OCI-LY3 (cell line): ENCODE data around the gene EYS.
"Not testable (repeated sequence)": the region's sequence is repeated elsewhere in the genome, so short reads cannot be mapped to it uniquely, and the experiment has no call there.

ENCODE experiments used
- H2AFZ ChIP-seq: fragments of 200-600, 300-600 bp; shearing (Covaris generic); 2 replicates; pipeline ENCODE4 v1.6.0; 2014; ENCODE audit warnings: antibody characterized with exemption, low read depth, low read length
- H3K27ac ChIP-seq: fragments of 200-600, 300-600 bp; sonication (generic); 2 replicates; pipeline ENCODE4 v1.5.1; 2014; ENCODE audit warnings: mild to moderate bottlenecking, low read length, moderate library complexity, mixed read lengths
- H3K27me3 ChIP-seq: fragments of 200-600, 300-600 bp; sonication (generic); 2 replicates; pipeline ENCODE4 v1.6.1; 2014; ENCODE audit warnings: low read depth, low read length, mixed read lengths
- H3K36me3 ChIP-seq: fragments of 200-600, 300-600 bp; sonication (generic); replicated peaks from 2 replicates; pipeline ENCODE3; 2014; ENCODE audit warnings: low read depth, low read length, mixed read lengths
- H3K4me1 ChIP-seq: fragments of 300-600, 200-600 bp; sonication (generic); 2 replicates; pipeline ENCODE4 v1.6.1; 2014; ENCODE audit warnings: low read length, mixed read lengths
- H3K4me2 ChIP-seq: fragments of 200-600, 300-600 bp; sonication (generic); 2 replicates; pipeline ENCODE4 v1.6.1; 2014; ENCODE audit warnings: low read length, mixed read lengths
- H3K4me3 ChIP-seq: fragments of 300-600, 200-600 bp; sonication (generic); 2 replicates; pipeline ENCODE4 v1.5.1; 2014; ENCODE audit warnings: antibody characterized with exemption, mild to moderate bottlenecking, low read length, moderate library complexity
- H3K79me2 ChIP-seq: fragments of 300-600, 200-600 bp; shearing (Covaris generic); 2 replicates; pipeline ENCODE4 v1.6.1; 2014; ENCODE audit warnings: mild to moderate bottlenecking, low read length, mixed read lengths
- H3K9ac ChIP-seq: fragments of 300-600, 200-600 bp; shearing (Covaris generic); 2 replicates; pipeline ENCODE4 v1.6.0; 2014; ENCODE audit warnings: mild to moderate bottlenecking, low read length, moderate library complexity
- H3K9me3 ChIP-seq: fragments of 200-600, 300-600 bp; shearing (Covaris generic); 2 replicates; pipeline ENCODE4 v1.6.1; 2014; ENCODE audit warnings: low read length, mixed read lengths; ENCODE audit not compliant: insufficient read depth
- H4K20me1 ChIP-seq: fragments of 200-600, 300-600 bp; sonication (generic); 2 replicates; pipeline ENCODE4 v1.6.1; 2016; ENCODE audit warnings: low read length, mixed read lengths; ENCODE audit not compliant: insufficient read depth
- CTCF ChIP-seq: fragments of 200-600, 300-600 bp; sonication (generic); IDR thresholded peaks from 2 replicates; pipeline ENCODE4 v1.5.1; 2014; ENCODE audit warnings: antibody characterized with exemption, low read length, low read depth
- EZH2phosphoT487 ChIP-seq: fragments of 200-600 bp; shearing (Covaris generic); IDR thresholded peaks from 2 replicates; pipeline ENCODE4 v1.6.1; 2018; ENCODE audit warnings: antibody characterized with exemption, mixed run types, low read depth

Gene EYS

GRCh38 chr6:63739094-63739687, 1967.8 kb downstream of the EYS start:
- no peak overlapping the region for H3K4me2 ChIP-seq
- TF ChIP-seq CTCF = no peak
- TF ChIP-seq EZH2phosphoT487 = no peak
- no peak overlapping the region for H2AFZ ChIP-seq

GRCh38 chr6:63738190-63738589, 1968.8 kb downstream of the EYS start:
- H3K4me2 ChIP-seq, H2AFZ ChIP-seq, H3K27ac ChIP-seq, H4K20me1 ChIP-seq, H3K9me3 ChIP-seq, H3K27me3 ChIP-seq, H3K9ac ChIP-seq, H3K4me1 ChIP-seq, H3K4me3 ChIP-seq, H3K36me3 ChIP-seq, H3K79me2 ChIP-seq: not testable (repeated sequence)

More at GRCh38 chr6:63739094-63739687, 1967.8 kb downstream of the EYS start:
- Histone ChIP-seq H3K9me3 (no peaks in the 10 kb centered on the region), H3K79me2 (no peaks in the 10 kb centered on the region), H3K9ac (no peak overlapping the region), H3K27me3 (no peaks in the 10 kb centered on the region), H3K27ac (no peak overlapping the region), H3K4me3 (no peak overlapping the region), H3K4me1 (no peaks in the 10 kb centered on the region), H4K20me1 (no peaks in the 10 kb centered on the region), H3K36me3 (no peaks in the 10 kb centered on the region)

- H3K36me3 ChIP-seq = no peaks in the 10 kb centered on the region
- no peaks in the 10 kb centered on the region for H3K9me3 ChIP-seq
- no peak overlapping the region for H3K4me2 ChIP-seq
- H3K27me3 ChIP-seq = no peaks in the 10 kb centered on the region
- TF ChIP-seq CTCF = no peak
- TF ChIP-seq EZH2phosphoT487 = no peak
- H2AFZ ChIP-seq = no peak overlapping the region
- H3K27ac ChIP-seq = no peak overlapping the region
- no peaks in the 10 kb centered on the region for H3K79me2 ChIP-seq
- H3K9ac ChIP-seq = no peak overlapping the region
- H3K4me1 ChIP-seq = no peaks in the 10 kb centered on the region
- no peaks in the 10 kb centered on the region for H4K20me1 ChIP-seq
- H3K4me3 ChIP-seq = no peak overlapping the region
These were observed 1972.1 kb downstream of the EYS start for GRCh38 chr6:63734923-63735322.

GRCh38 chr6:63732336-63732735, 1974.7 kb downstream of the EYS start:
- Histone ChIP-seq H4K20me1 (no peaks in the 10 kb centered on the region), H3K36me3 (no peaks in the 10 kb centered on the region), H3K4me1 (no peaks in the 10 kb centered on the region), H3K27ac (no peak overlapping the region), H3K27me3 (no peaks in the 10 kb centered on the region), H2AFZ (no peak overlapping the region), H3K9me3 (no peaks in the 10 kb centered on the region), H3K4me2 (no peak overlapping the region), H3K9ac (no peak overlapping the region), H3K79me2 (no peaks in the 10 kb centered on the region), H3K4me3 (no peak overlapping the region)
- no peak for TF ChIP-seq CTCF
- no peak for TF ChIP-seq EZH2phosphoT487
